CD4-positive, alpha-beta T cell (primary cell): ENCODE results near the gene KHDC3L. TPM values are rescaled to one million over a fixed set of nuclear protein-coding genes. Genes with fewer than 3 reads are reported as not detected.
A peak's percentile ranks its signal among the peaks of the same experiment; 100 is the strongest.

Source experiments
- ATAC-seq: fragments of 200-7000 bp; cut with Tn5 transposase; one replicate; pipeline ENCODE4 v1.10.0; 2022; ENCODE audit warnings: mild to moderate bottlenecking; ENCODE audit not compliant: poor library complexity
- CTCF ChIA-PET: fragments of 350-600 bp; sonication (Branson Sonifier 250); formaldehyde crosslinking; loops from one replicate; lab custom pipeline; 2021; ENCODE audit warnings: antibody characterized with exemption, inconsistent platforms; lab: Charles Lee
- POLR2A ChIA-PET: fragments of 350-600 bp; sonication (Branson Sonifier 250); formaldehyde crosslinking; loops from one replicate; lab custom pipeline; 2021; ENCODE audit warnings: antibody characterized with exemption, inconsistent platforms; lab: Charles Lee
- DNase-seq, 14 experiments: peaks; one replicate each; pipeline ENCODE4 v3.0.0-alpha.2; 2013 to 2020; ENCODE audit warnings: mixed read lengths in 2 of 14
- H3K27ac ChIP-seq, 2 donors: one replicate each; pipeline versions ENCODE4 v1.5.1 to v1.7.0; 2013; ENCODE audit warnings: low read length in 2 of 2, low read depth in 1 of 2, mild to moderate bottlenecking in 1 of 2
- H3K27me3 ChIP-seq, 2 experiments: 1 replicate in 1 of 2; 2 replicates in 1 of 2; pipeline versions ENCODE4 v1.6.1 to v1.7.0; 2013; ENCODE audit warnings: low read length in 2 of 2, control low read depth in 1 of 2, mild to moderate bottlenecking in 1 of 2, moderate library complexity in 1 of 2; ENCODE audit not compliant: insufficient read depth in 2 of 2, control insufficient read depth in 1 of 2
- H3K36me3 ChIP-seq: one replicate; pipeline ENCODE4 v1.6.1; 2013; ENCODE audit warnings: low read length, control low read depth; ENCODE audit not compliant: insufficient read depth
- H3K4me1 ChIP-seq: one replicate; pipeline ENCODE4 v1.6.1; 2013; ENCODE audit warnings: low read length, control low read depth; ENCODE audit not compliant: insufficient read depth
- H3K4me3 ChIP-seq: one replicate; pipeline ENCODE4 v1.5.1; 2013; ENCODE audit warnings: mild to moderate bottlenecking, low read length, moderate library complexity
- H3K9me3 ChIP-seq, 2 experiments: 1 replicate in 1 of 2; 2 replicates in 1 of 2; pipeline versions ENCODE4 v1.6.1 to v1.7.0; 2013; ENCODE audit warnings: low read length in 2 of 2, mild to moderate bottlenecking in 2 of 2, control low read depth in 1 of 2, moderate library complexity in 1 of 2; ENCODE audit not compliant: control insufficient read depth in 1 of 2, insufficient read depth in 1 of 2
- H3K27ac Mint-ChIP-seq: one replicate; pipeline ENCODE4 v1.8.0; 2020; ENCODE audit warnings: mixed read lengths
- H3K27me3 Mint-ChIP-seq: one replicate; pipeline ENCODE4 v1.8.0; 2021; ENCODE audit warnings: mixed read lengths
- H3K36me3 Mint-ChIP-seq: one replicate; pipeline ENCODE4 v1.8.0; 2021; ENCODE audit warnings: low read depth, mixed read lengths
- H3K4me1 Mint-ChIP-seq: one replicate; pipeline ENCODE4 v1.8.0; 2021; ENCODE audit warnings: low read depth, mixed read lengths
- H3K4me3 Mint-ChIP-seq: one replicate; pipeline ENCODE4 v1.8.0; 2020; ENCODE audit warnings: mild to moderate bottlenecking, mixed read lengths
- H3K9me3 Mint-ChIP-seq: one replicate; pipeline ENCODE4 v1.8.0; 2020; ENCODE audit warnings: mixed read lengths
- CTCF ChIP-seq: fragments of 200-600 bp; IDR thresholded peaks from one replicate; pipeline ENCODE4 v1.8.0; 2022; ENCODE audit warnings: antibody characterized with exemption, mild to moderate bottlenecking
- intact Hi-C, 2 experiments: fragments of 100-400 bp; cut with DNase I in 1 of 2; cut with micrococcal nuclease in 1 of 2; formaldehyde crosslinking; loops; one replicate each; pipeline versions ENCODE4 v1.15.1 to v1.9.0; 2023 to 2025; cut with DNase I, micrococcal nuclease
- polyA plus RNA-seq, 2 donors: library from polyadenylated mRNA; unstranded; fragments of 120-200 nt; gene quantifications; one replicate each; pipeline ENCODE4 v1.2.1, GENCODE V29; 2013
- total RNA-seq, 174 experiments: library from RNA in 2 of 174; stranded (reverse) in 2 of 174; gene quantifications; one replicate each; pipeline ENCODE4 v1.2.3 and lab custom pipeline; 2021 to 2026

Gene KHDC3L
- not detected for total RNA-seq
- not detected for polyA plus RNA-seq (2013, experiment 1 of 2)
- polyA plus RNA-seq (2013, experiment 2 of 2), result not detected
- 0 reads per million in 172 experiments for total RNA-seq (lab: John Stamatoyannopoulos, UW)

GRCh38 chr6:73362358-73362757 is at the start of gene KHDC3L:
Gene KHDC3L, plus strand, starts transcription at chr6:73362658. Its CDS starts 72 bp downstream, at chr6:73362730.
- no peak within 1 kb of the TSS for H3K4me3 Mint-ChIP-seq
- H3K27me3 ChIP-seq, result no peaks in the 10 kb centered on the region
- intact Hi-C loops, result no loop called here
- H3K9me3 Mint-ChIP-seq, result no peaks in the 10 kb centered on the region
- no peaks in the 10 kb centered on the region for H3K4me1 Mint-ChIP-seq
- H3K4me3 ChIP-seq, result no peak within 1 kb of the TSS
- peaks cover 0 to 6% of the 10 kb centered on the region in 2 experiments for H3K9me3 ChIP-seq
- TF ChIP-seq CTCF, result no peak
- ChIA-PET CTCF (no interaction called here), POLR2A (no interaction called here)
- ATAC-seq (no peak), DNase-seq (no peak)
- H3K36me3 ChIP-seq, result no peaks in the 10 kb centered on the region
- H3K27ac ChIP-seq, result no peak within 1 kb of the TSS
- H3K27me3 Mint-ChIP-seq, result no peaks in the 10 kb centered on the region
- H3K27ac Mint-ChIP-seq, result no peak within 1 kb of the TSS
- no peaks in the 10 kb centered on the region for H3K36me3 Mint-ChIP-seq
- no peaks in the 10 kb centered on the region for H3K4me1 ChIP-seq

GRCh38 chr6:73314577-73315492 is 47.6 kb upstream of the KHDC3L start:
- peaks cover 12% of the 10 kb centered on the region for H3K4me1 ChIP-seq
- POLR2A ChIA-PET, result no interaction called here
- no peak for ATAC-seq
- H3K9me3 Mint-ChIP-seq, result peaks cover 6% of the 10 kb centered on the region
- DNase-seq, result no peak
- H3K36me3 ChIP-seq, result no peaks in the 10 kb centered on the region
- intact Hi-C loops, result no loop called here
- no peak for TF ChIP-seq CTCF
- H3K4me1 Mint-ChIP-seq, result peaks cover 7% of the 10 kb centered on the region
- H3K36me3 Mint-ChIP-seq, result peaks cover 4% of the 10 kb centered on the region
- peaks cover 24 to 26% of the 10 kb centered on the region in 2 experiments for H3K27me3 ChIP-seq
- H3K27me3 Mint-ChIP-seq, result peaks cover 73% of the 10 kb centered on the region
- H3K4me3 ChIP-seq, result peak overlapping the region; percentile 30
- peaks cover 0 to 17% of the 10 kb centered on the region in 2 experiments for H3K9me3 ChIP-seq
- CTCF ChIA-PET, result no interaction called here
- no peak overlapping the region for H3K27ac ChIP-seq
- H3K4me3 Mint-ChIP-seq, result no peak overlapping the region
- no peak overlapping the region for H3K27ac Mint-ChIP-seq

- H3K9me3 ChIP-seq, result no peaks in the 10 kb centered on the region
- H3K4me3 ChIP-seq, result no peak overlapping the region
- no peak for ATAC-seq
- Mint-ChIP-seq H3K4me3 (no peak overlapping the region), H3K27me3 (peaks cover 15% of the 10 kb centered on the region), H3K27ac (no peak overlapping the region), H3K36me3 (peaks cover under 1% of the 10 kb centered on the region), H3K9me3 (peaks cover 1% of the 10 kb centered on the region), H3K4me1 (no peaks in the 10 kb centered on the region)
- no peaks in the 10 kb centered on the region for H3K27me3 ChIP-seq
- TF ChIP-seq CTCF, result no peak
- H3K27ac ChIP-seq, result no peak overlapping the region
- POLR2A ChIA-PET, result no interaction called here
- H3K36me3 ChIP-seq, result no peaks in the 10 kb centered on the region
- no peak for DNase-seq
- CTCF ChIA-PET, result no interaction called here
- H3K4me1 ChIP-seq, result no peaks in the 10 kb centered on the region
- intact Hi-C loops, result loop anchor here in 1 of 2 experiments (10.0 kb wide), 2 partner anchors 139 to 1939 kb away; no protein-coding TSS in a partner anchor
Measured at GRCh38 chr6:73323323-73323722, 39.1 kb upstream of the KHDC3L start.
